ENCODE data around the gene SPEM3.

SPEM3 gene

GRCh38 chr17:7428557-7428956 is at the start of gene SPEM3:
TSS of gene SPEM3 (plus strand) at chr17:7428857. CDS start at chr17:7428903, 46 bp downstream.
- in situ Hi-C loops (cut with HindIII; ENCODE audit: low pct_unique_long_range_greater_than_20kb, low sequenced_read_pairs): no loop called here
- no peak for DNase-seq (ENCODE audit: low read depth in 1 of 2, low spot score in 1 of 2)
- no peak for TF ChIP-seq JUND (IDR thresholded peaks at IDR 0.05; ENCODE audit: low read depth)

GRCh38 chr17:7379134-7379533 is 49.5 kb upstream of the SPEM3 start:
- no peak for TF ChIP-seq JUND (IDR thresholded peaks at IDR 0.05; ENCODE audit: low read depth)
- DNase-seq (ENCODE audit: low read depth in 1 of 2, low spot score in 1 of 2): no peak
- in situ Hi-C loops (cut with HindIII; ENCODE audit: low pct_unique_long_range_greater_than_20kb, low sequenced_read_pairs): no loop called here

- in situ Hi-C loops (cut with HindIII; ENCODE audit: low pct_unique_long_range_greater_than_20kb, low sequenced_read_pairs): no loop called here
- DNase-seq (ENCODE audit: low read depth in 1 of 2, low spot score in 1 of 2): peak in 1 of 2 experiments; percentile 60
- TF ChIP-seq JUND (IDR thresholded peaks at IDR 0.05; ENCODE audit: low read depth): no peak
These were observed 48.3 kb upstream of the SPEM3 start for GRCh38 chr17:7380321-7380720.

- in situ Hi-C loops (cut with HindIII; ENCODE audit: low pct_unique_long_range_greater_than_20kb, low sequenced_read_pairs): no loop called here
- TF ChIP-seq JUND (IDR thresholded peaks at IDR 0.05; ENCODE audit: low read depth): no peak
These were observed 47.6 kb upstream of the SPEM3 start, which contains the start of gene TNK1 for GRCh38 chr17:7380855-7381683. TSS of gene TNK1 (plus strand) at chr17:7381089. CDS start at chr17:7382927, 1,838 bp downstream.

GRCh38 chr17:7382901-7383300 is 45.8 kb upstream of the SPEM3 start:
- DNase-seq (ENCODE audit: low read depth in 1 of 2, low spot score in 1 of 2): peak in 1 of 2 experiments; percentile 69
- TF ChIP-seq JUND (IDR thresholded peaks at IDR 0.05; ENCODE audit: low read depth): no peak
- in situ Hi-C loops (cut with HindIII; ENCODE audit: low pct_unique_long_range_greater_than_20kb, low sequenced_read_pairs): no loop called here

More at GRCh38 chr17:7380855-7381683, 47.6 kb upstream of the SPEM3 start, which contains the start of gene TNK1:
- peak; percentile 67 to 79 for DNase-seq (ENCODE audit: low read depth in 1 of 2, low spot score in 1 of 2)

- no peak for TF ChIP-seq JUND (IDR thresholded peaks at IDR 0.05; ENCODE audit: low read depth)
- in situ Hi-C loops (cut with HindIII; ENCODE audit: low pct_unique_long_range_greater_than_20kb, low sequenced_read_pairs): no loop called here
- no peak for DNase-seq (ENCODE audit: low read depth in 1 of 2, low spot score in 1 of 2)
These were observed 45.3 kb upstream of the SPEM3 start for GRCh38 chr17:7383371-7383741.

GRCh38 chr17:7383742-7384488 is 44.7 kb upstream of the SPEM3 start:
- no peak for TF ChIP-seq JUND (IDR thresholded peaks at IDR 0.05; ENCODE audit: low read depth)
- DNase-seq (ENCODE audit: low read depth in 1 of 2, low spot score in 1 of 2): no peak
- in situ Hi-C loops (cut with HindIII; ENCODE audit: low pct_unique_long_range_greater_than_20kb, low sequenced_read_pairs): no loop called here

GRCh38 chr17:7384489-7385081 is 44.1 kb upstream of the SPEM3 start:
- in situ Hi-C loops (cut with HindIII; ENCODE audit: low pct_unique_long_range_greater_than_20kb, low sequenced_read_pairs): no loop called here
- no peak for TF ChIP-seq JUND (IDR thresholded peaks at IDR 0.05; ENCODE audit: low read depth)

GRCh38 chr17:7388856-7389255 is 39.8 kb upstream of the SPEM3 start:
- in situ Hi-C loops (cut with HindIII; ENCODE audit: low pct_unique_long_range_greater_than_20kb, low sequenced_read_pairs): no loop called here
- DNase-seq (ENCODE audit: low read depth in 1 of 2, low spot score in 1 of 2): no peak
- TF ChIP-seq JUND (IDR thresholded peaks at IDR 0.05; ENCODE audit: low read depth): no peak

More at GRCh38 chr17:7384489-7385081, 44.1 kb upstream of the SPEM3 start:
- DNase-seq (ENCODE audit: low read depth in 1 of 2, low spot score in 1 of 2): no peak

- in situ Hi-C loops (cut with HindIII; ENCODE audit: low pct_unique_long_range_greater_than_20kb, low sequenced_read_pairs): no loop called here
- no peak for TF ChIP-seq JUND (IDR thresholded peaks at IDR 0.05; ENCODE audit: low read depth)
- no peak for DNase-seq (ENCODE audit: low read depth in 1 of 2, low spot score in 1 of 2)
These were observed 38.4 kb upstream of the SPEM3 start for GRCh38 chr17:7389924-7390910.

GRCh38 chr17:7391307-7391706 is 37.4 kb upstream of the SPEM3 start:
- in situ Hi-C loops (cut with HindIII; ENCODE audit: low pct_unique_long_range_greater_than_20kb, low sequenced_read_pairs): no loop called here
- TF ChIP-seq JUND (IDR thresholded peaks at IDR 0.05; ENCODE audit: low read depth): no peak

More at GRCh38 chr17:7391307-7391706, 37.4 kb upstream of the SPEM3 start:
- DNase-seq (ENCODE audit: low read depth in 1 of 2, low spot score in 1 of 2): no peak

Measured in T47D (cell line).